GM18519 (cell line): Measurements from ENCODE around the gene BAIAP3.

ENCODE experiments used
- ATAC-seq: cut with Tn5 transposase; IDR thresholded peaks from one replicate; pipeline ENCODE4 v1.9.1; 2021; ENCODE audit warnings: mild to moderate bottlenecking, moderate library complexity; ENCODE audit not compliant: unreplicated experiment, low FRiP score

Gene BAIAP3

DNA sequence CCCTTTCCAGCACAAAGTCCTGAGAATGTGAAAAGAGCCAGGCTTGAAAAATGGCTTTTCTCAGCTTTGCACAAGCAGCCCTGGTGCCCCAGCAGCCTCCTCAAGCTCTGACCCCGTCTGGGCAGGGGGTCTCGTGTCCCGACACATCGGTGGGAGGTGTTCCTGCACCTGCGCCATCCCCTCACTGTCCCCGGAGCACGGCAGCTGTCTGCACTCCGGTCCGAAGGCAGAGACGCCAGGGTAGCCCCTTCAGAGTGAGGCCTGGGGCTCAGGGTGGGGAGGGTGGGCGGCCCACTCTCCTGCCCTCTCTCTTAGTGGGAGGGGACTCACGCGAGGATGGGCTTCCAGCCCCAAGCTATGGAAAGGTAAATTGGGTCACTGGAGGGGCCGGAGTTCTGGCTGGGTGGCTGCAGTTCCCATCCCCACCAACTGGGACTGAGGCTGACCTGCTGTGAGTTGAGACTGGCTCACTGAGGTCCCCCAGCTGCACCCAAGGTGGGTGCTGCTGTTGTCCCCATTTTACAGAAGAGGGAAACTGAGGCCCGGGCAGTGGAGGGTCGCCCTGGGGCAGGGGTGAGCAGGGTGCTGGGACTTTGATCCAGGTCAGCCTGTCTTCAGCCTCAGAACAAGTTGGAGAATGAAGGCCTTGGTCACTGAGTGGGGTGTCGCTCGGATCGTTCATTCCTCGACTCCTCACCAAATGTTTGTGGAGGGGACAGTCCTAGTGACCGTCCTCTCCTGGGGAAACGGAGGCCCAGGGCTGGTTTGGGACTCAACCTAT is 2.3 kb upstream of the BAIAP3 start:
- ATAC-seq, result no peak

- ATAC-seq, result no peak
These were observed 1.5 kb upstream of the BAIAP3 start for GRCh38 chr16:1331712-1332617.

- ATAC-seq, result no peak
These were observed 762 bp upstream of the BAIAP3 start for GRCh38 chr16:1332618-1333148.

DNA sequence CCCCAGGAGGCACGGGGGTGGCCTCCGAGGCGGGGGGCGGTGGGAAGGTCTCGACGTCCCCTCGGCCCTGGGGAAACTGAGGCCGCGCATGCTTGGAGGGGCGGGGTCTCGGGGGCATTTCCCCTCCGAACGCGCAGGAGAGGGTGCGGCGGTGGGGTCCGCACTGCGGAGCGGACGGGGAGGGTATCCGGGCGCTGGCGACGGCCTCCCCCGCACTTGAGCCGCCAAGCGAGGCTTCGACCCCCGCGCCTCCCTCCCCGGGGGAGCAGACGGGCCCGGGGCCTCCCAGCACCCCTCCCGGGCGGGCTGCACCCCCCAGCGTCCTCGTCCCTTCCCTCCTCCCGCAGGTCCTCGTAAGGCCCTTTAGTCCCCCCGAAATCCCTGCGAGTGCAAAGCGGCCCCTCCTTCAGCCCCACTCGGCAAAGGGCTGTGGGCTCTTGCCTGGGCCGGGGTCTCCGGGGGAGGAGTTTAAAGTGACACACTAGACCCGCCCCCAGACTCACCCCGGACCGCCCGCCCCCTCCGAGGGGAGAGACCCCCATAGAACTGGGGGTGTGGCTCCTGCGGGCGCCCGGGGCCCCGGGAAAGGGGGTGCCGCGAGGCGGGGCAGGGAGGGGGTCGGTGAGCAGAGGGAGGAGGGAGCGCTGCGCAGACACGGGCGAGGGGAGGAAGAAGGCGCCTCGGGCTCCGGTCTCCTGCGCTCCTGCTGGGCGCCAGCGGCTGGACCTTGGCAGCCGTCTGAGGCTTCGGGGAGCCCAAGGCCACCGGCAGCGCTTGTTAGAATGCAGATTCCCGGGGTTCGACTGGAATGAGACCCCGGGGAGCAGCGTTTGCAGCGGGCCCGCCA is 632 bp downstream of the BAIAP3 start:
- ATAC-seq, result no peak

DNA sequence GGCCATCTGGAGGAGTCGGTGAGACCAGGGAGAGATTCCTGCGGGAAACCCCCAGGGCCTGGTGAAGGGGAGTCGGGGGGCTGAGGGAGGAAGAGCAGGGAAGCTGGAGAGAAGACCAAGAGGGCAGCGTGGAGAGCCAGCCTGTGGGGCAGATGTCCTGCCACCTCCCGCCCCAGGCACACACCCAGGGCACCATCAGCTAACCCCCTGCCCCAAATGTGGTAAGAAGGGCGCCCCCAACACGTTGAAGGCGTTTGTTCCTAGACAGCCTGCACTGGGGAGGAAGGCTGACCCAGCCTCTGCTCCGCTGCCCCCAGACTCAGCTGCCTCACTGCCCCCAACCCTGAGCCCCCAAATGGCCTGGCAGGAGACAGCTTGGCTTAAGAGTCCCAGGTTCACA is 1.3 kb downstream of the BAIAP3 start:
- ATAC-seq, result no peak

DNA sequence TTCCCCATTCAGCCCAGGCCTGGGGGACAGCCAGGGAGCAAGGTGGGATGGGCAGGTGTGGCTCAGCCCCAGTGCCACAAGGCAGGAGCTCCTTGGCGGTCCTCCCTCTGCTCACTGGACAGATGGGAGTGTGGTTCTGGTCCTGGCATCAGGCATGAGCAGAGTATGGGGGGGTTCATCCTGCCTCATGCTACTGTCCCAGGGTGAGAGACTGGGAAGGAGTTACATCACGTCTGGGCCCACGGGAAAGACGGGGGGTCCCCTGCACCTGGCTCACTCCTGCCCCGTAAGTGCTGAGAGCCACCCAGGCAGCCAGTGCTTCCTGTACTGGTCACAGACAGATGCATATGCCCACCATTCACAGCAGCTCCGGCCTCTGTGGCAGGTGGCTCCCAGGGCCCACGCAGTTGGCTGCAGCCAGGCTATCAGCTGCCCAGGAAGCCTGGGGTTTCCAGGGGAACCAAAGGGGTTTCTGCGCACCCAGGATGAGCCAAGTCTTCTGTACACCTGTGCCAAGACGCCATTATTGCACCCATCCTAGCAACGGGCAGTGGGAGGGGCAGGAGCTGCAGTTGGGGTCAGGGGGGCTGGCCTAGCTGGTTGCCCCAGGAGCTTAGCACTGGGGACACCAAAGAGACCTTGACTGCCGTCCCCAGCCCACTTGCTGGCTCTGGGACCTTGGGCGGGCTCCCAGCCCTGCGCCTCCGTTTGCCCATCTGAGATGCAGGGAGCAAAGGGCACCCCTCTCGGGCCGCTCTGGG is 1.9 kb downstream of the BAIAP3 start:
- no peak for ATAC-seq

DNA sequence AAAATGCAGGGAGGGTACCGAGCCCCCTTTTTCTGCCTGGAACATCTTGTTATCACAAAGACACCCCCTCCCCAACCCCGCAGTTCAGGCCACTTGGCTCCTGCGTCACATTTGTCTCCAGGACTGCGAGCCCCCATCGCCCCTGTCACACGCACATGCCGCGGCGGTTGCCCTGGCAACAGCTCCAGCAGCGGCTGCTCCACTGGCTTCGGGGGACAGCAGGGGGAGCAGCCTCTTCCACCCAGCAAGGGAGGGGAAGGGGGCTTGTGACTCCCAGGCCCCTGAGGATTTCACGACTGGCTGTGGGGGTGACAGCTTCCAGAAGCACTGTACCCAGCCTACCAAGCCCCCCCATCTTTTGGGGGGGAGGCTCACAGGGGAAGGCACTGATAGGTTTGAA is 2.6 kb downstream of the BAIAP3 start:
- no peak for ATAC-seq

DNA sequence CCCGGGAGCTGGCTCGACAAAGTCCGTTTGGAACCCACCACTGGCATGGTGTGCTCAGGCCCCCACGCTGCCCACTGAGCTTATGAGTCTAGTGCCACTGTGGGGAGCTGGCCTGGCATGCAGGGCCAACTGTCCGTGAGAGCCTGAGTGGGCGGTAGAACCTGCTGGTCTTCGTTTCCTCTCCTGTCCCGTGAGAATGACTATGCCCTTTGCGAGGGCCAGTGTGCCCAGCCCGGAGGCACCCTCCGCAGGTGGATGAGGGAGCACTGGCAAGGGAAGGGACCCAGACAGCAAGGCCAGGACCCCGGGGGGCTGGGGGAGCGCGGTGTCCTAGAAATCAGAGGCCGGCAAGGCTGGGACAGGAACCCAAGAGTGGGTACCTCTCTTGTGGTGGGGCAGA is 3.2 kb downstream of the BAIAP3 start:
- ATAC-seq, result no peak

- ATAC-seq, result no peak
These were observed 4.0 kb downstream of the BAIAP3 start for GRCh38 chr16:1337486-1337885.

DNA sequence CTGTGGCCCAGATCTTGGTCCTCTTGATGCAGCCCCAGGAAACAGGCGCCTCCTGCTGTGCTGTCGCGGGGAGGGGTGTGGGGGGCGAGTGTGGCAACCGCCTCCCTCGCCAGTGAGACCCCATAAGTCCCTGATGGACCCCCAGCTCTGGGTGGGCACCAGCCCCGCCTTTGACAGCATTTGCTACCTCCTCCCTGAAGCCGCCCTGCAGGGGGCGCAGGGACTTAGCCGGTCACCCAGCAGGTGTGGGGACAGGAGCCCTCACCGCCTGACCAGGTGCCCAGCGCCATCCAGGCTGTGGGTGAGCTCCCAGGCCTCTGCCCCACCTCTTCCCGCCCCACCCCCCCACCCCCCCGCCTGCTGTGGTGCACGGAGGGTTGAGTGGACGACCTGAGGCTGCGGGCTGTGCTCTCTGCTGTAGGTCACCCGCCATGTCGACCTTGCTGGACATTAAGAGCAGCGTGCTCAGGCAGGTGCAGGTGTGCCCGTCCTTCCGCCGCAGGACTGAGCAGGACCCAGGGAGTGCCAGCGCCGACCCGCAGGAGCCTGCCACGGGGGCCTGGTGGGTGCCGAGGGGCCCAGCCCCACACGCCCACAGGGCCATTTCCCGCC is 4.8 kb downstream of the BAIAP3 start:
- no peak for ATAC-seq

DNA sequence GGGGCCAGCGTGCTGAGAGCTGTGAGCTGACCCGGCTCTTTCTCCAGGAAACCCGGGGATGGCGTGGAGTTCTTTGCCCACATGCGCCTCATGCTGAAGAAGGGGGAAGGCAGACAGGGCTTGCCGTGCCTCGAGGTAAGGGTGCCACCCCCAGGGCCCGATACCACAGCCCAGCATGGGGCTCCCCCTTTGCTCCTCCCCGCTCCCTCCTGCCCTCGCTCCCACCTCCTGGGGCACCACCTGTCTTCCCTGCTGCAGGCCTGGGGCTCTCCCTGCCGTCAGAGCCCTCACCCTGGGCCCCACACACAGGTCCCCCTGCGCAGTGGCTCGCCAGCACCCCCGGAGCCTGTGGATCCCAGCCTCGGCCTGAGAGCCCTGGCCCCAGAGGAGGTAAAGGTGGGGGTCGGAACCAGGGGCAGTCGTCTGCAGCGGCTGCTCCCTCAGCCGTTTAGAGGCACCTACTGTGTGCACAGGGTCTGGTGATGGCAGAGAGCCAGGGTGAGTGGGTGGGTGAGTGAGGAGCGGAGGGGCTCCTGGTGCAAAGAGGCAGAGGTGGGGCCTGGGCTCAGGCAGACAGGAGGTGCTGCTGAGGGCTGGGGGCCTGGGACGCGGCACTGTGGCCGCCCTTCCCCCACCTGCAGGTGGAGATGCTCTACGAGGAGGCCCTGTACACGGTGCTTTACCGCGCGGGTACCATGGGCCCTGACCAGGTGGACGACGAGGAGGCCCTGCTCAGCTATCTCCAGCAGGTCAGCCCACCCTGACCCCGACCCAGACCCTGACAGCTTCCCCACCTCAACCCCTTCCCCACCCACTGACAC is 5.6 kb downstream of the BAIAP3 start:
- ATAC-seq, result no peak

GRCh38 chr16:1340730-1341494 is 7.5 kb downstream of the BAIAP3 start:
- ATAC-seq, result no peak

DNA sequence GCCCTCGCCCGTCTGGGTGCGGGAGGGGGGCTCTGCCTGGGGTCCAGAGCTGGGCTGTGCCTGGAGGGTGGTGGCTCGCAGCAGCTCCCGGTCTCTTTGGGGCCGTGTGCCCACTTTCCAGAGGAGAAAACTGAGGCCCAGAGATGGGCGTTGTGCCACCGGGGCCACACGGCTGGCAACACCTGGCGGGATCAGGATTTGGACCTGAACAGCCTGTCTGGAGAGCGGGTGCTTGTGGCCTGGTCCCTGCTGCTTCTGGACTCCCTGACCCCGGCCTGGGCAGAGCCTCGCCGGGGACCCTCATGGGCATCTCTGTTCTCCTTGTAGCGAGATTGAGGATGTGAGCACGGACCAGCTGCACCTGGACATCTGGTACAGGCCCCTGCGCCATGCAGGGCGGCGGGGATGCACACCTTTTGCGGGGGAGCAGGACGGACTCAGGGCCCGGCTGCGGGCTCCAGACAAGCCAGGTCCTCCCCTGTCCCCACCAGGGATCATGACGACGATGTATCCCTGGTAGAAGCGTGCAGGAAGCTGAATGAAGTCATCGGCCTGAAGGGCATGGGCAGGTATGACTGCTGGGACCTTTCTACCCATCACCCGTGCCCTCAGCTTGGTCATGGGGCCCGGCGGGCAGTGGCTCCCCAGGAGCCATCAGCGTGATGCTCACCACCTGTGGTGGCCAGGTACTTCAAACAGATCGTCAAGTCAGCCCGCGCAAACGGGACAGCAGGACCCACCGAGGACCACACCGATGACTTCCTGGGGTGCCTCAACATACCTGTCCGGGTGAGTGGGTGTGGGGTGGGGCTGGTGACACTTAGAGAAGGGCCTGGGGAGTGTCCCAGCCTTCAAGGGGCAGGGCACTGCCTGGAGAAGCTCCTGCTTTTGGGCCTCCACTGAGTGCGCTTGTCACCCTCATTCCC is 8.3 kb downstream of the BAIAP3 start:
- no peak for ATAC-seq

DNA sequence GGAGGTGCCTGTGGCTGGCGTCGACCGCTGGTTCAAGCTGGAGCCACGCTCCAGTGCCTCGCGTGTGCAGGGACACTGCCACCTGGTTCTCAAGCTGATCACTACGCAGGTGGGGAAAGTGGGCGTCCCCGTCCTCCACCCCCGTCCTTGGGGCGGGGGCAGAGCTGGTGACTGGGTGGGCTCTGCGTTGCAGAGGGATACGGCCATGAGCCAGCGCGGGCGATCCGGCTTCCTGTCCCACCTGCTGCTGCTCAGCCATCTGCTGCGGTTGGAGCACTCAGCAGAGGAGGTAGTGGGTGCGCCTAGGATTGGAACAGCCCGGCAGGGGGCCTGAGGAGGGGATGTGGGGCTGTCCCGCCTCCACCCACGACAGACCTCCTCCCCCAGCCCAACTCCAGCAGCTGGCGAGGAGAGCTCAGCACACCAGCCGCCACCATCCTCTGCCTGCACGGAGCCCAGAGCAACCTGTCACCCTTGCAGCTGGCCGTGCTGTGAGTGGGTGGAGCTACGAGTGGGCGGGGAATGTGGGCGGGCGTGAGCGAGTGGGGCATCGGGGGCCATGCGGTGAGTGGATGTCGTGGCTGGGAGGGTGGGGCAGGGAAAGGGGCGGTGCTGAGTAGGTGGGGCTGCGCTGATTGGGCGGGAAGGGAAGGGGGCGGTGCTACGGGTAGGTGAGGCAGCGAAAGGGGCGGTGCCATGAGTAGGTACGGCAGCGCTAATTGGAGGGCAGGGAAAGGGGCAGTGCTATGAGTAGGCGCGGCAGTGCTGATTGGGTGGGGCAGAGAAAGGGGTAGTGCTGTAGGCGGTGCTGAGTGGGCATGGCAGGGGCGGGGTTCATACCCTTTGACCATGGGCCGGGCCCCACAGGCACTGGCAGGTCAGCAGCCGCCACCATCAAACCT is 9.3 kb downstream of the BAIAP3 start:
- peak; percentile 49 for ATAC-seq

GRCh38 chr16:1343428-1344242 is 10.2 kb downstream of the BAIAP3 start:
- no peak for ATAC-seq
